NAMALWA (cell line): ENCODE results near the gene NFATC1.
A peak's percentile ranks its signal among the peaks of the same experiment; 100 is the strongest.

Source experiments
- DNase-seq: peaks from one replicate; pipeline ENCODE4 v3.0.0-alpha.2; 2015; ENCODE audit warnings: low spot score

NFATC1 gene

GRCh38 chr18:79458131-79458838, 62.6 kb downstream of the NFATC1 start:
- DNase-seq, result no peak

GRCh38 chr18:79458917-79459803, 63.4 kb downstream of the NFATC1 start:
- no peak for DNase-seq

GRCh38 chr18:79459946-79460480, 64.3 kb downstream of the NFATC1 start:
- DNase-seq, result peak; percentile 50

- DNase-seq, result peak; percentile 94
Measured at GRCh38 chr18:79460481-79461300, 65.0 kb downstream of the NFATC1 start.

- no peak for DNase-seq
Measured at GRCh38 chr18:79461627-79462026, 65.9 kb downstream of the NFATC1 start.

- no peak for DNase-seq
Measured at GRCh38 chr18:79463424-79463960, 67.8 kb downstream of the NFATC1 start.

GRCh38 chr18:79465392-79465991, 69.8 kb downstream of the NFATC1 start:
- DNase-seq, result peak; percentile 80

- peak; percentile 76 for DNase-seq
Measured at GRCh38 chr18:79466591-79466990, 70.9 kb downstream of the NFATC1 start.

- DNase-seq, result no peak
Measured at GRCh38 chr18:79467126-79467525, 71.4 kb downstream of the NFATC1 start.

- DNase-seq, result no peak
Measured at GRCh38 chr18:79468119-79468789, 72.5 kb downstream of the NFATC1 start.

- no peak for DNase-seq
Measured at GRCh38 chr18:79469309-79469708, 73.6 kb downstream of the NFATC1 start.

GRCh38 chr18:79469751-79470505, 74.2 kb downstream of the NFATC1 start:
- no peak for DNase-seq

- no peak for DNase-seq
Measured at GRCh38 chr18:79470547-79470946, 74.8 kb downstream of the NFATC1 start.

- no peak for DNase-seq
Measured at GRCh38 chr18:79471046-79471445, 75.3 kb downstream of the NFATC1 start.

- DNase-seq, result no peak
Measured at GRCh38 chr18:79471597-79471996, 75.9 kb downstream of the NFATC1 start.

GRCh38 chr18:79472176-79472575, 76.4 kb downstream of the NFATC1 start:
- no peak for DNase-seq

GRCh38 chr18:79472946-79473345, 77.2 kb downstream of the NFATC1 start:
- no peak for DNase-seq

- DNase-seq, result no peak
Measured at GRCh38 chr18:79476031-79476917, 80.5 kb downstream of the NFATC1 start.
